HUES64 (cell line): Measurements from ENCODE around the gene PIK3R6.

ENCODE experiments used
- H3K27ac ChIP-seq: 2 replicates; pipeline ENCODE4 v1.7.0; 2013; ENCODE audit warnings: low read depth, low read length, inconsistent platforms
- H3K27me3 ChIP-seq: 2 replicates; pipeline ENCODE4 v1.6.1; 2013; ENCODE audit warnings: mild to moderate bottlenecking, low read length; ENCODE audit not compliant: insufficient read depth
- H3K36me3 ChIP-seq: 2 replicates; pipeline ENCODE4 v1.6.1; 2013; ENCODE audit warnings: mild to moderate bottlenecking, low read length; ENCODE audit not compliant: insufficient read depth
- H3K4me1 ChIP-seq: 2 replicates; pipeline ENCODE4 v1.6.1; 2013; ENCODE audit warnings: mild to moderate bottlenecking, low read length, moderate library complexity; ENCODE audit not compliant: insufficient read depth
- H3K4me3 ChIP-seq: 2 replicates; pipeline ENCODE4 v1.5.1; 2013; ENCODE audit warnings: mild to moderate bottlenecking, low read length, moderate library complexity
- H3K9ac ChIP-seq: 2 replicates; pipeline ENCODE4 v1.6.1; 2013; ENCODE audit warnings: mild to moderate bottlenecking, low read depth, low read length
- H3K9me3 ChIP-seq: 2 replicates; pipeline ENCODE4 v1.6.1; 2013; ENCODE audit warnings: low read depth, low read length; ENCODE audit not compliant: insufficient read depth
- WGBS: fragments of 150-250, 120-280 bp; methylation state at CpG from one replicate; pipeline ENCODE4 v1.1.7; 2013; ENCODE audit warnings: missing lambda C conversion rate; 5-methylcytosine and 5-hydroxymethylcytosine counted together

Gene PIK3R6

DNA sequence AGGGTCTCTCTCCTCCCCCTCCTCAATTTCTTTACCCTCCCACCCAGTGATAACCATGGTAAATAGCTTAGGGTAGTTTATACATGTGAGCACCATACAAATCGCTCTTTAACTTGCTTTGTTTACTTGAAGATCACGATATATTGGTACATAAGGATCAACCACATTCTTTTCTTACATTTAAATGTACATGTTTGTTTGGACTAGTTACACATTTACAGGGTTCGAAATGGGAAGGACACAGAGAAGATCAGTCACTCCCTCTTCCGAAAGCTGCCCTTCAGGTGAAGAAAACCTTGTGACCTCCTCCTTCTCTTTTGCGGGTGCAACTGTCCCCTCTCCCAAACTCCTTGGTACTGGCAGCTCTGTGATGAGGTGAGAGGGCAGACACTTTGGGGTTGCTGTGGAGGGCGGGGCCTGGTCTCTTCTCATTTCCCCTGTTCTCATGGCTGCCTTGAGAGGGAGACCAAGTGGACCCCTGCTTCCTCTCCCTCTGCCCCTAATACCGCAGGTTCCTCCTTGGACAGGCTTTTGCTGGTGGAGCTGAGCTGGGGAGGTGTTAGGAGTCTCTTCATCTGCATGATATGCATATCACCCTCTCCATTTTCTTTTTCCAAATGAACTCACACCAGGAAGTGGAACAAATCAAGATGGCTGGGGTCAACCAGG is 4.7 kb upstream of the PIK3R6 start:
- no peaks in the 10 kb centered on the region for H3K9me3 ChIP-seq
- no peaks in the 10 kb centered on the region for H3K36me3 ChIP-seq
- 92% methylated on average over 5 of the region's 7 CpGs for WGBS
- no peaks in the 10 kb centered on the region for H3K27me3 ChIP-seq
- H3K4me1 ChIP-seq: no peaks in the 10 kb centered on the region; the same call in 1 of the 2 replicates
- H3K9ac ChIP-seq: no peak overlapping the region
- H3K4me3 ChIP-seq: no peak overlapping the region
- no peak overlapping the region for H3K27ac ChIP-seq

DNA sequence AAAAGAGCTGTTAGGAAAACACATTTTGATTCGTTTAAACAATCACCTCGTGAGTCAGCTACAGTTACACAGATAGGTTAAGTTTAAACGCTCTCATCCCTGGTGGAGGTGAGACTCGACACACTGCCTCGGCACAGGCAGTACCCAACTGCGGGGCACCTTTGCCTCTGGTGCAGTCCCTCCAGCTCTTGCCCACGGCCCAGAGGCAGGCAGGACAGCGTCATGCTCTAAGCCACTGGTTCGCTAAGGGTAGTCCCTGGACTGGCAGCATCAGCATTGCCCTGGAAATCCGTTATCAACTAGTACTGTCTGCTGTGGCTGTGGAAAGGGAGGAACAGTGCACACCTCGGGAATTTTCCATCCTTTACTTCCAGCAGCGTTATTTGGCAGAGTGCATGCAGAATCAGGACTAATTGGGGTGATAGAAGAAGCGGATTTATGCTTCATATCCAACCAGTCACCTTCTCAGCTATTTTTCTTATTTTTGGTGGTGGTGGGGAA is 3.7 kb upstream of the PIK3R6 start:
- 93% methylated on average over 12 of the region's 13 CpGs for WGBS
- H3K4me3 ChIP-seq: no peak overlapping the region
- no peaks in the 10 kb centered on the region; the same call in 1 of the 2 replicates for H3K4me1 ChIP-seq
- H3K36me3 ChIP-seq: no peaks in the 10 kb centered on the region
- H3K27me3 ChIP-seq: no peaks in the 10 kb centered on the region
- no peaks in the 10 kb centered on the region for H3K9me3 ChIP-seq
- H3K9ac ChIP-seq: no peak overlapping the region
- no peak overlapping the region for H3K27ac ChIP-seq

DNA sequence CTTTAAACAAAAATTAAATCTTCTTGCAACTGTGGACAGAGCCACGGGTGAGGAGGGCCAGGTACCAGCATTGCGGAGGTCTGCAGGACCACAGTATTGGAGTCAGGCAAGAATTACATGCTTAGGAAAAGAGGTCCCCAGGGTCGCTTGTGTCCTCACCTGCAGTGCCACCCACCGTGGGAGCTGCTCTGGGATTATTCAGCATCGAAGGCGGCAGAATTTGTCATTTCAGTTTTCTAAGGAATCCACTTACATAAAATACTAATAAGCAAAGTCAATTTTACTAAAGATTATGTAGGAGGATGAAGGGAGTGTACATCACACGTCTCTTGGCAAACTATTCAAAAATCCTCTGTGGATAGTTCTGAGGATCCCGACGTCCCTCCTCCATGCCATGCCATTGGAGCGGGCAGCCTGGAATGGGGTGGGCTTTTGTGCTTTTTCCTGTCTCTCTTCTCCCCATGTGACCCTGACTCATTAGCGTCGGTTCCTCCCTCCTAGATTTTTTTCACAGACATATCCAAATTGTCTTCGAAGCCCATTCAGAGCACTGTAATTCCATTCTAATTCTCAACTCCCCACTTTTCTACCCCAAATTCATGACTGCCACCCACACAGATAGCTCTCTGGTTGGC is 3.0 kb upstream of the PIK3R6 start:
- no peak overlapping the region for H3K4me3 ChIP-seq
- no peaks in the 10 kb centered on the region for H3K27me3 ChIP-seq
- no peak overlapping the region for H3K27ac ChIP-seq
- H3K9ac ChIP-seq: no peak overlapping the region
- no peaks in the 10 kb centered on the region for H3K36me3 ChIP-seq
- H3K9me3 ChIP-seq: no peaks in the 10 kb centered on the region
- 90% methylated on average over 13 of the region's 13 CpGs for WGBS
- H3K4me1 ChIP-seq: no peaks in the 10 kb centered on the region; the same call in 1 of the 2 replicates

DNA sequence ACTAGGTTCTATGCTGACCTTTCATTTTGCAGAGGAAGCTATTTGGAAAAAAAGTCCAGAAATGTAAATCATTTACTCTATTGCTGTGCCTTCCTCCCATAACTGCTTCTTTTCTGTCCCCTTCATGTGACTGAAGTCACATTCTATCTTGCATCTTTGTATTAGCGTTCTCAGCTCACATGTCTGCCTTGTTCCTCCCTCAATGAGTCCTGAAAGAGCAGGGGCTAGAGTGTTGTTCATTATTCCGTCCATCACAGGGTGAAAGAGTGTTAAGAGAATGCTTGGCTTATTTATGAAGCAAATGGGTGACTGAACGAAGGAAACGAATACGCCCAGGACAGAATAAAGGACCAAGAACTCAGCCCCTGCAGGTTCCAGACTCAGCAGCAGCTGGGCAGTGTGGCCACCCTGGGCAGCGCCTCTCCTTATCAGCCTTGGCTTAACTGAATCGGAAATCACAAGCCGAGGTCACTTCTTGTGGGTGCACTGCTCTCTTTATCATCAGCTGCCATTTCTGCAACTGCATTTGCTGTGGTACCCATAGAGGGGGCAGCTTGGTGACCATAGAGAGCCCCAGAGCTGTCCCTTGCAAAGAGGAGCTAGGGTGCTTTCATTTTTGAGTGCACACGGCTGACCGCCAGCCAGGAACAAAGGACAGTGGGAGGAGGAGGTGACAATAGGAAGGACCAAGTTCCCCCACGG is 1.8 kb upstream of the PIK3R6 start:
- Histone ChIP-seq H3K36me3 (no peaks in the 10 kb centered on the region), H3K4me1 (no peaks in the 10 kb centered on the region; the same call in 1 of the 2 replicates), H3K27ac (no peak overlapping the region), H3K4me3 (no peak overlapping the region), H3K27me3 (no peaks in the 10 kb centered on the region), H3K9ac (no peak overlapping the region), H3K9me3 (no peaks in the 10 kb centered on the region)
- WGBS: 89% methylated on average over 11 of the region's 11 CpGs

DNA sequence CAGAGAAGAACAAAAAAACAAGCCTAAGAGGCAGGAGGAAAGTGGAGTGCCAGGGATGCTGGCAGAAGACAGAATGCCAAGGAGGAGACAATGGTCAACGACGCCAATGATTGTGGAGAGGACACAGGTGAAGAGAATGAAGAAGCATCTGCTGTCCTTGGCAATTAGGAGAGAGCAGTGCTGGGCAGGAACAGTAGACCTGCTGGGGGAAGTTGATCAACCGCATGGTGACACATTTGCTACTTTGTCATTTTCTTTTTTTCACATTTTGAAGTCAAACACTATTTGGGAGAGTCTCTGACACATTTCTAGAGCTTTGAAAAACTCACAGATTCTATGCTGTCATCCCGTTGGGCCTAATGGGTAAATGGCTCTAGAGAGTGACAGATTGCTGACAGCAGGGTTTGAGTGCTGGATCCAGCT is 1.1 kb upstream of the PIK3R6 start:
- Histone ChIP-seq H3K9me3 (no peaks in the 10 kb centered on the region), H3K36me3 (no peaks in the 10 kb centered on the region), H3K9ac (no peak overlapping the region), H3K4me1 (no peaks in the 10 kb centered on the region), H3K4me3 (no peak overlapping the region), H3K27ac (no peak overlapping the region), H3K27me3 (no peaks in the 10 kb centered on the region)
- 93% methylated on average over 4 of the region's 4 CpGs for WGBS

DNA sequence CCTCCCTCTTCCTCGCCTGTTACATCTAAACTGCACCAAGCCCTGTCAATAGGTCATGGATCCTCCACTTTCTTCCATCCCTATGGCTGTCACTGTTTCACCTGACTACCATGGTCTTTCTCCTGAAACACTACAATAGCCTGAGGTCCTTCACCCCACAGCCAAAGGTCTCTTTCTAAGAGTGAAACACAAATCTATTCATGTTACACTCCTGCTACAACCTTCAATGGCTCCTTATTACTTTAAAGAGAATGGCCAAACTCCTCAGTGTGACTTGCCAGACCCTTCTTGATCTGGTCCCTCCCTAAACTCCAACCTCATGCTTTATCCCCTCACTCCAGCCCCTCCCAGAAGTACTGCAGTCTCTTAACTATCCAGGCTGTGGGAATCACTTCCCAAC is 618 bp upstream of the PIK3R6 start:
- Histone ChIP-seq H3K27me3 (no peaks in the 10 kb centered on the region), H3K27ac (no peak overlapping the region), H3K36me3 (no peaks in the 10 kb centered on the region), H3K4me3 (no peak overlapping the region), H3K9me3 (no peaks in the 10 kb centered on the region), H3K9ac (no peak overlapping the region), H3K4me1 (no peaks in the 10 kb centered on the region)
- 91% methylated on average over 1 of the region's 1 CpG for WGBS

DNA sequence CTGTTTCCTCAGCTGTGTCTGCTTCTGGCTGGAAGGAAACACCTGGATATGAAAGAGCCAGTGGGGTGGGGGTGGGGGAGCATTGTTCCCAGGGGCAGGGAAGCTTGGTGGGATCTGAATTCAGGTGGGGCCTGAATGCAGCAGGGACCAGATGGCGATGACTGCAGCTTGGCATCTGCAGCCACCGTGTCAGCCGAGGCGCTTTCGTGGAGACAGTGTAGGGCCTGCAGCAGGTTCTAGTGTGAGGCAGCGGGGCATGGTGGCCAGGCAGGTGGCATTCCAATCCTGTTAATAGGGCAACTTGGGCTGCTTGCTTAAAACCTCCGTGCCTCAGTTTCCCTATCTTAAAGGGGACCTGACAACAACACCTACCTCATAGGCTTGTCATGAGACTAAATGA is 1.7 kb downstream of the PIK3R6 start:
- 95% methylated on average over 7 of the region's 7 CpGs for whole genome bisulfite sequencing
- no peaks in the 10 kb centered on the region for H3K9me3 ChIP-seq
- no peaks in the 10 kb centered on the region for H3K27me3 ChIP-seq
- no peaks in the 10 kb centered on the region for H3K4me1 ChIP-seq
- no peaks in the 10 kb centered on the region for H3K36me3 ChIP-seq
- H3K4me3 ChIP-seq: no peak overlapping the region
- no peak overlapping the region for H3K27ac ChIP-seq
- no peak overlapping the region for H3K9ac ChIP-seq

DNA sequence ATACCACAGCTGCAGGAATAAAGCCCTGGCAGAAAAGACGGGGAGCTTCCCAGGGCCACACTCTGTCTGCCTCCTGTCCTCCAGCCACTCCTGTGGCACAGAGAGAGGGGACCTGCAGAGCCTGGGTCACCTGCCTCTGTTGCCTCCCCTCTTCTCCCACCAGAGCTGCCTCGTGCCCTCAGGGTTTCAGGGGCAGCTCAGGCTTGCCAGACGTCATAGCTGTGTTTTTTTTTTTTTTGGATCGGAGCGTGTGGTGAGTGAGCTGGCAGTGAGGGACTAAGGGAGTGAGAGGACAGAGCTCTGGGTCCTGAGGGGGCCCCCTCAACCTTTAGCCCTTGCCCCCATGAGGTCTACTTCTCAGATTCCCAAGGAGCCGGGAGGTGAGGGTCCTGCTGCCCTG is 2.1 kb downstream of the PIK3R6 start:
- Histone ChIP-seq H3K27ac (no peak overlapping the region), H3K36me3 (no peaks in the 10 kb centered on the region), H3K9ac (no peak overlapping the region), H3K27me3 (no peaks in the 10 kb centered on the region), H3K9me3 (no peaks in the 10 kb centered on the region), H3K4me1 (no peaks in the 10 kb centered on the region), H3K4me3 (no peak overlapping the region)
- 78% methylated on average over 4 of the region's 6 CpGs for WGBS

DNA sequence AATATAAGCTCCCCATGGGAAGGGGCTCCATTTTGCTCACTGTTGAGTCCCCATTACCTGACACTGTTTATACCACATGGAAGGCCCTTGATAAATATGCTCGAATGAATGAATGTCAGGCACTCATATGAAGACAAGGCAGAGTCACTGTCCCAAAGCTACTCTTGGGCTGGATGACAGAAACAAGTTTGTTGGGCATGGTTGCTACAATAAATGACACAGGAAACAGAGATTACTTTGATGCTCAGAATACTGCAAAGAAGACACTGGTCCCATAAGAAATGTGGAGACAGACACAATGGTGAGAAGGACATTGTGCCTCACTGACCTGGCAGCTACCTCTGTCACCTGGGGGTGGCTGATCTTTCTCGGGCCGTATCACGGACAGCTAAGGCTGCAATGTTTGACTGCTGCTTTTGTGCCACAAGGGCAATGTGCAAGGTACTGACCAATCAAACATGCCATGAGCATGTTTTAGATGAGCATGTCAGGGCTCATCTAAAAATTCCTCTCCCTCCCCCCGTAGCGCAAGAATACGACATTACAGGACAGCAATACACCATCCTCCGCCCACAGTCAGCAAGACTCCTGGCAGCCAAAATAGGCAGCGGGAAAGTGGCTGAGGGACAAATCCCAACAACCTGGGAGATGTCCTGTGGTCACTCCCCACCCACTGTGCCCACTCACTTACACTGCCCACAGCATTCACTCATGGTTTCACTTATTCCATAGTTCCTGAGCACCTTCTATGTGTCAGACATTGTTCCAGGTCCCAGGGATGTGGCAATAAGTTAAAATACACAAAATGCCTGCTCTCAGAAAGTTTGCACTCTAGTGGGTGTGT is 5.0 kb downstream of the PIK3R6 start:
- Histone ChIP-seq H3K36me3 (no peaks in the 10 kb centered on the region), H3K4me1 (peaks cover 8% of the 10 kb centered on the region), H3K27me3 (no peaks in the 10 kb centered on the region), H3K9me3 (no peaks in the 10 kb centered on the region), H3K27ac (no peak overlapping the region), H3K9ac (no peak overlapping the region), H3K4me3 (no peak overlapping the region)
- 89% methylated on average over 9 of the region's 9 CpGs for WGBS

DNA sequence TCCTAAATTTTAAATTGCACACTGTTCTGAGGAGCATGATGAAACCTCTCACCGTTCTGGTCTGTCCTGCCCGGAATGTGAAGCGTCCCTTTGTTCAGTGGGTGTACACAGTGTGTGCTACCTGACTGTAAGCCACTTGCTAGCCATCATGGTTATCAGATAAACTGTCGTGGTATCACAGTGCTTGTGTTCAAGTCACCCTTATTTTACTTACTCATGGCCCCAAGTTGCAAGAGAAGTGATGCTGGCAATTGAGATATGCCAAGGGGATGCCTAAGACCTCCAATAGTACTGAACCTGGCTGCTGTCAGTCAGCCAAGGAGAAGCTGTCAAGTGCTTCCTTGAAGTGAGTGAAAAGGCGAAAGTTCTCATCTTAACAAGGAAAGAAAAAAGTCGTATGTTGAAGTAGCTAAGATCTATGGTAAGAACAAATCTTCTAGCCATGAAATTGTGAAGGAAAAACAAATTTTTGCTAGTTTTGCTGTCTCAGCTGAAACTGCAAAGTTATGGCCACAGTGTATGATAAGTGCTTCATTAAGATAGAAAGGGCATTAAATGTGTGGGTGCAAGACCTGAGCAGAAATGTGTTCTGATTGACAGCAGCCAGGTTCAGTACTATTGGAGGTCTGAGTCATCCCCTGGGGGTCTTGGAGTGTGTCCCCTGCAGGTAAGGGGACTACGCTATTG is 5.8 kb downstream of the PIK3R6 start:
- 92% methylated on average over 7 of the region's 7 CpGs for WGBS
- Histone ChIP-seq H3K27ac (no peak overlapping the region), H3K36me3 (no peaks in the 10 kb centered on the region), H3K27me3 (no peaks in the 10 kb centered on the region), H3K9me3 (no peaks in the 10 kb centered on the region), H3K4me1 (peaks cover 15% of the 10 kb centered on the region), H3K9ac (no peak overlapping the region), H3K4me3 (no peak overlapping the region)
